Measurements from ENCODE around the gene SHC4.

Gene SHC4

GRCh38 chr15:48781481-48782081 is 182.1 kb downstream of the SHC4 start:
- H3K18ac ChIP-seq (ENCODE audit: low read length), result no peak overlapping the region
- H2AK5ac ChIP-seq (ENCODE audit: low read depth, low read length), result no peak overlapping the region
- H2BK5ac ChIP-seq (ENCODE audit: low read length), result no peak overlapping the region
- H3K4ac ChIP-seq (ENCODE audit: low read length), result no peak overlapping the region
- H2BK120ac ChIP-seq (ENCODE audit: low read depth, low read length), result no peak overlapping the region
- no peaks in the 10 kb centered on the region for H3K4me1 ChIP-seq (ENCODE audit: control insufficient read depth in 2 of 2, insufficient read depth in 1 of 2, low read depth in 1 of 2, low read length in 2 of 2)
- no peak overlapping the region for H4K91ac ChIP-seq (ENCODE audit: low read depth, low read length, poor library complexity)
- H3K27me3 ChIP-seq (ENCODE audit: control insufficient read depth in 3 of 3, insufficient read depth in 3 of 3, low read depth in 1 of 3, low read length in 3 of 3), result no peaks in the 10 kb centered on the region
- no peak overlapping the region for H3K4me3 ChIP-seq (ENCODE audit: low read length in 2 of 2)
- H4K8ac ChIP-seq (ENCODE audit: low read depth, low read length), result no peak overlapping the region
- no peak overlapping the region for H2AFZ ChIP-seq (ENCODE audit: low read length)
- no peak overlapping the region for H2BK15ac ChIP-seq (ENCODE audit: low read length)
- H3K4me2 ChIP-seq (ENCODE audit: insufficient read depth, low read length, poor library complexity, severe bottlenecking), result no peak overlapping the region
- H2BK12ac ChIP-seq (ENCODE audit: low read length), result no peak overlapping the region
- peaks cover 15 to 77% of the 10 kb centered on the region in 2 donors for H3K36me3 ChIP-seq (replicated peaks in 1 of 2; ENCODE audit: control insufficient read depth in 2 of 2, insufficient read depth in 2 of 2, low read length in 2 of 2)
- no peak overlapping the region for H3K23ac ChIP-seq (ENCODE audit: low read depth, low read length, poor library complexity)
- H3K9ac ChIP-seq (ENCODE audit: low read depth, low read length, poor library complexity), result no peak overlapping the region
- no peaks in the 10 kb centered on the region for H3K9me3 ChIP-seq (replicated peaks in 1 of 2; ENCODE audit: control insufficient read depth in 2 of 2, insufficient read depth in 1 of 2, low read depth in 1 of 2, low read length in 2 of 2)
- H3K79me1 ChIP-seq (ENCODE audit: low read depth, low read length), result no peaks in the 10 kb centered on the region
- no peak for DNase-seq (ENCODE audit: low spot score)
- no peak overlapping the region for H3K14ac ChIP-seq (ENCODE audit: low read length)
- WGBS, 2 donors (ENCODE audit: extremely low coverage in 2 of 2, insufficient read length in 2 of 2, insufficient replicate concordance in 1 of 2), result no CpG with 5 or more reads among the region's 5 CpGs
- H3K27ac ChIP-seq (replicated peaks; ENCODE audit: low read length), result no peak overlapping the region

- Histone ChIP-seq H4K91ac (ENCODE audit: low read depth, low read length, poor library complexity) (no peak overlapping the region), H3K18ac (ENCODE audit: low read length) (no peak overlapping the region), H4K8ac (ENCODE audit: low read depth, low read length) (no peak overlapping the region), H3K9ac (ENCODE audit: low read depth, low read length, poor library complexity) (no peak overlapping the region), H3K4me1 (ENCODE audit: control insufficient read depth in 2 of 2, insufficient read depth in 1 of 2, low read depth in 1 of 2, low read length in 2 of 2) (no peaks in the 10 kb centered on the region), H3K14ac (ENCODE audit: low read length) (no peak overlapping the region), H3K4ac (ENCODE audit: low read length) (no peak overlapping the region), H3K36me3 (replicated peaks in 1 of 2; ENCODE audit: control insufficient read depth in 2 of 2, insufficient read depth in 2 of 2, low read length in 2 of 2) (peaks cover 15 to 72% of the 10 kb centered on the region in 2 donors), H2BK15ac (ENCODE audit: low read length) (no peak overlapping the region), H2AFZ (ENCODE audit: low read length) (no peak overlapping the region), H3K4me2 (ENCODE audit: insufficient read depth, low read length, poor library complexity, severe bottlenecking) (no peak overlapping the region), H3K9me3 (replicated peaks in 1 of 2; ENCODE audit: control insufficient read depth in 2 of 2, insufficient read depth in 1 of 2, low read depth in 1 of 2, low read length in 2 of 2) (no peaks in the 10 kb centered on the region), H3K4me3 (ENCODE audit: low read length in 2 of 2) (no peak overlapping the region), H2BK5ac (ENCODE audit: low read length) (no peak overlapping the region), H2BK12ac (ENCODE audit: low read length) (no peak overlapping the region), H3K27me3 (ENCODE audit: control insufficient read depth in 3 of 3, insufficient read depth in 3 of 3, low read depth in 1 of 3, low read length in 3 of 3) (no peaks in the 10 kb centered on the region), H2AK5ac (ENCODE audit: low read depth, low read length) (no peak overlapping the region), H2BK120ac (ENCODE audit: low read depth, low read length) (no peak overlapping the region), H3K27ac (replicated peaks; ENCODE audit: low read length) (no peak overlapping the region), H3K23ac (ENCODE audit: low read depth, low read length, poor library complexity) (no peak overlapping the region), H3K79me1 (ENCODE audit: low read depth, low read length) (no peaks in the 10 kb centered on the region)
- no peak for DNase-seq (ENCODE audit: low spot score)
- no CpG with 5 or more reads among the region's 2 CpGs for WGBS, 2 donors (ENCODE audit: extremely low coverage in 2 of 2, insufficient read length in 2 of 2, insufficient replicate concordance in 1 of 2)
Measured at GRCh38 chr15:48781017-48781416, 182.7 kb downstream of the SHC4 start.

DNA sequence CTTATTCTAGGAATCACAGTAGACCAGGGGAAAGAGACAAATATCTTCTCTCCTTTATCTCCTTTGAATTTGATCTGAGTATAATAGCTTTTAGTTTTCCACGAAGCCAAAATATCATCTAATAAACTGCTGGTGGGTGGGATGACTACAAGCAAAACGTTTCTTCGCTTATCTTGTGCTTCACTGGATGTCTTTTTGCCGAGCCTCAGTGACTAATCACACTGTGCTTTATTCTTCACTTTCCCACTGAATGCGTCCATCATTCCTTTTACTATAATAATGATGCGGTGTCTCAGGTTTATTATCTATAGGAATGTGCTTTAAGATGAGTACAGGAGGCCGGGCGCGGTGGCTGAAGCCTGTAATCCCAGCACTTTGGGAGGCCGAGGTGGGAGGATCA is 185.4 kb downstream of the SHC4 start:
- Histone ChIP-seq H2AK5ac (ENCODE audit: low read depth, low read length) (no peak overlapping the region), H3K79me1 (ENCODE audit: low read depth, low read length) (no peaks in the 10 kb centered on the region), H3K23ac (ENCODE audit: low read depth, low read length, poor library complexity) (no peak overlapping the region), H3K4ac (ENCODE audit: low read length) (no peak overlapping the region), H3K14ac (ENCODE audit: low read length) (no peak overlapping the region), H2BK12ac (ENCODE audit: low read length) (no peak overlapping the region), H3K9ac (ENCODE audit: low read depth, low read length, poor library complexity) (no peak overlapping the region), H3K4me2 (ENCODE audit: insufficient read depth, low read length, poor library complexity, severe bottlenecking) (no peak overlapping the region), H3K4me3 (ENCODE audit: low read length in 2 of 2) (no peak overlapping the region), H2BK15ac (ENCODE audit: low read length) (no peak overlapping the region), H3K9me3 (replicated peaks in 1 of 2; ENCODE audit: control insufficient read depth in 2 of 2, insufficient read depth in 1 of 2, low read depth in 1 of 2, low read length in 2 of 2) (peaks cover 0 to 15% of the 10 kb centered on the region in 2 donors), H3K4me1 (ENCODE audit: control insufficient read depth in 2 of 2, insufficient read depth in 1 of 2, low read depth in 1 of 2, low read length in 2 of 2) (no peaks in the 10 kb centered on the region), H2BK5ac (ENCODE audit: low read length) (no peak overlapping the region), H3K18ac (ENCODE audit: low read length) (no peak overlapping the region), H4K8ac (ENCODE audit: low read depth, low read length) (no peak overlapping the region), H3K36me3 (replicated peaks in 1 of 2; ENCODE audit: control insufficient read depth in 2 of 2, insufficient read depth in 2 of 2, low read length in 2 of 2) (peaks cover 13 to 61% of the 10 kb centered on the region in 2 donors), H4K91ac (ENCODE audit: low read depth, low read length, poor library complexity) (no peak overlapping the region), H2AFZ (ENCODE audit: low read length) (no peak overlapping the region), H3K27me3 (ENCODE audit: control insufficient read depth in 3 of 3, insufficient read depth in 3 of 3, low read depth in 1 of 3, low read length in 3 of 3) (no peaks in the 10 kb centered on the region), H2BK120ac (ENCODE audit: low read depth, low read length) (no peak overlapping the region), H3K27ac (replicated peaks; ENCODE audit: low read length) (no peak overlapping the region)
- no CpG with 5 or more reads among the region's 10 CpGs for WGBS, 2 donors (ENCODE audit: extremely low coverage in 2 of 2, insufficient read length in 2 of 2, insufficient replicate concordance in 1 of 2)
- no peak for DNase-seq (ENCODE audit: low spot score)

DNA sequence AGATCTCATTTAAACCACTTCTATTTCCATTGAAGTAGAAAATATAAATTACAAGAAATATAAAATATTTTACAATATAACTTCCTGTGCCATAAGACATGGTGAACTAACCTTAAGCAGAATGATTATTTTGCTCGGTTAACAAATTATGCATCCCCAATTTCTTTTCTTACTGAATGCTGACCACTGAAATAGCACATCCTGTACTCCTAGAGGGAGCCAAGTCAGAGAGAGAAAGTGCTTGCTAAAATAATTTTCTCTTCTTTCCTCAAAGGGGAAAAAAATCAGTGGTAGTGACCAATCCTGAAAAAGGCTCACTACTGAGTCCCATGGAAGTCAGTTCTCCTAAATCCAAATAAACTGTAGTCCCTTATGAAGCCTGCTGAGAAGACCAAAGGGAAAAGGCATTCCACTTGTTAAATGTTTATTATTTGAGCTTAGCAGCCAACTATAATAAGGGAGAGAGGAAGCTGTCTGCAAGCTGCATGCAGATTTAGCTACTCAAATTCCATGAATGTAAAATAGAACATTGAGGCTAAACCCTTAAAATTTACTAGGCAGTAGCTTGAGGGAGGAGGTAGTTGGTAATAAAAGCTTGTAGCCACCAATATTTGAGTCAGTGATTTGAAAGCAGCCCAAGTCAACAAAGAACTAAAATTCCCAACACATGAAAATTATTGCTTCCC is 185.9 kb downstream of the SHC4 start:
- WGBS, 2 donors (ENCODE audit: extremely low coverage in 2 of 2, insufficient read length in 2 of 2, insufficient replicate concordance in 1 of 2), result no CpG with 5 or more reads among the region's 1 CpG
- H2BK15ac ChIP-seq (ENCODE audit: low read length), result no peak overlapping the region
- H3K18ac ChIP-seq (ENCODE audit: low read length), result no peak overlapping the region

More for the DNA sequence above, 185.9 kb downstream of the SHC4 start:
- Histone ChIP-seq H3K27ac (replicated peaks; ENCODE audit: low read length) (no peak overlapping the region), H3K27me3 (ENCODE audit: control insufficient read depth in 3 of 3, insufficient read depth in 3 of 3, low read depth in 1 of 3, low read length in 3 of 3) (no peaks in the 10 kb centered on the region), H3K79me1 (ENCODE audit: low read depth, low read length) (no peaks in the 10 kb centered on the region), H3K14ac (ENCODE audit: low read length) (no peak overlapping the region), H2AK5ac (ENCODE audit: low read depth, low read length) (no peak overlapping the region), H4K8ac (ENCODE audit: low read depth, low read length) (no peak overlapping the region), H3K4me2 (ENCODE audit: insufficient read depth, low read length, poor library complexity, severe bottlenecking) (no peak overlapping the region), H2BK120ac (ENCODE audit: low read depth, low read length) (no peak overlapping the region), H3K4ac (ENCODE audit: low read length) (no peak overlapping the region), H3K4me1 (ENCODE audit: control insufficient read depth in 2 of 2, insufficient read depth in 1 of 2, low read depth in 1 of 2, low read length in 2 of 2) (no peaks in the 10 kb centered on the region), H3K9ac (ENCODE audit: low read depth, low read length, poor library complexity) (no peak overlapping the region), H4K91ac (ENCODE audit: low read depth, low read length, poor library complexity) (no peak overlapping the region), H3K9me3 (replicated peaks in 1 of 2; ENCODE audit: control insufficient read depth in 2 of 2, insufficient read depth in 1 of 2, low read depth in 1 of 2, low read length in 2 of 2) (peaks cover 0 to 15% of the 10 kb centered on the region in 2 donors), H3K4me3 (ENCODE audit: low read length in 2 of 2) (no peak overlapping the region), H3K23ac (ENCODE audit: low read depth, low read length, poor library complexity) (no peak overlapping the region), H2BK5ac (ENCODE audit: low read length) (no peak overlapping the region), H2AFZ (ENCODE audit: low read length) (no peak overlapping the region), H2BK12ac (ENCODE audit: low read length) (no peak overlapping the region), H3K36me3 (replicated peaks in 1 of 2; ENCODE audit: control insufficient read depth in 2 of 2, insufficient read depth in 2 of 2, low read length in 2 of 2) (peaks cover 13 to 56% of the 10 kb centered on the region in 2 donors)
- no peak for DNase-seq (ENCODE audit: low spot score)
